Measurements from ENCODE around the gene DAO.

The DAO gene

DNA sequence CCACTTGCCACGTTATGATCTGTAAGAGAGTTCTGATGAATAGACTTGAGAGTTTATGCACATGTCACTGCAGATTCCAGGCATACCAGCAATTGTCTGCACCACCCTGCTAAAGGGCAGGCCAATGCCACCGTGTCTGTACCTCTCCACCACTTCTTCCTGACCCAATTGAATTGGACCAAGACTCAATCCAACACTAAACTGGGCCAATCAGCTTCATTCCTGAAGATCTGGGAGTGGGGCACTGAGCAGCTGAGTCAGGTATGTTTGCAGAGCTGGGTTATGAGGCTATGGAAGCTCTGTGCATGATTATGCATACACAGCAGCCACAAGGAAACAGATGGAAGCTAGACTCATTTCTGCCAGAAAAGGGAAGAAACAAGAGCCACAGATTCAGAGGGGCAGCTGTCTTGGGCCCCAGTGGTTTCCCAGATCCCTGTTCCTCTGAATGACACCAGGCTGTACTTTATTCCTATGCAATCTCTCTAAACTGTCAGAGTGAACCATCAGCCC is 28.0 kb downstream of the DAO start:
- Histone ChIP-seq H3K36me3 (ENCODE audit: insufficient read depth, low read length) (no peaks in the 10 kb centered on the region), H3K9ac (ENCODE audit: low read depth, low read length) (no peak overlapping the region), H3K9me3 (ENCODE audit: control insufficient read depth, insufficient read depth, low read length) (no peaks in the 10 kb centered on the region), H3K4me1 (ENCODE audit: insufficient read depth, low read length) (peaks cover 4% of the 10 kb centered on the region; the same call in 1 of the 2 replicates)

DNA sequence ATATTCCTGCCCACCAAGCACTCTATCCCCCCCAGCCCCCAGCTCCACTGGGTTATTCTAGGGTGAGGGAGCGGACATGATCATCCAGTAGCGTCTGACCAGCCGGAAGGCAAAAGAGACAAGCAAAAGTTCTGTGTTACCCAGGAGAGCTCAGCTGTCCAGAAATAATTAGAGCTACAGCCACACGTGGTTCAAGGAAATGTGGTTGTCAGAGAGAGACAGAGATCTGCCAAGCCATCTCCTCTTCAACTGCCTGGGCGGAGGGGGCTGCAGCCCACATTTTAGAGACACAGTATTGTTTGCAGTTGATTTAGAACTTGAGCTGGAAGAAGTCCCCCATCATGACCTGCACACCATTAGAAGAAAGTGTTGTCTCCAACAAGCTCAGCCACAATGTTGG is 30.4 kb downstream of the DAO start:
- Histone ChIP-seq H3K9ac (ENCODE audit: low read depth, low read length) (no peak overlapping the region), H3K9me3 (ENCODE audit: control insufficient read depth, insufficient read depth, low read length) (no peaks in the 10 kb centered on the region), H3K36me3 (ENCODE audit: insufficient read depth, low read length) (no peaks in the 10 kb centered on the region), H3K4me1 (ENCODE audit: insufficient read depth, low read length) (peaks cover 4% of the 10 kb centered on the region; the same call in 1 of the 2 replicates)

DNA sequence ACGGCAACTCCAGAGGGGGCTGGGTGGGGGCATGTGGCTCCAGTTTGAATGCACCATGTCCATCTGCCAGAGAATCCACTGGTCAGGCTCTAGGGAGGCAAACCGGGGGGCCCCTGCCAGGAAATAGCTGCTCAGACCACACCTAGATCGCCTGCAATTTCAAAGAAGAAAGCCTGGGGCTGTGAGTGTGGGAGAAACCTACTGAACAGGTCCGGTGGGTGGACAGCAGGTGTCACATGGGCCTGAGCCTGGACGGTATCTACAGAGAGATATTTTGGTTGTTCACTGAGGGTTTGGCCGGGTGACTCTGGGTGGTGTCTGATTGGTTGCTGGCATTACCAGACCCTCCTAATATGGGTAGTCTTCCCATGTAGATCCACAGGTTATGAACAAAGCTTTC is 32.0 kb downstream of the DAO start:
- H3K36me3 ChIP-seq (ENCODE audit: insufficient read depth, low read length), result no peaks in the 10 kb centered on the region
- H3K9me3 ChIP-seq (ENCODE audit: control insufficient read depth, insufficient read depth, low read length), result no peaks in the 10 kb centered on the region
- peaks cover 4% of the 10 kb centered on the region; the same call in 1 of the 2 replicates for H3K4me1 ChIP-seq (ENCODE audit: insufficient read depth, low read length)
- no peak overlapping the region for H3K9ac ChIP-seq (ENCODE audit: low read depth, low read length)

DNA sequence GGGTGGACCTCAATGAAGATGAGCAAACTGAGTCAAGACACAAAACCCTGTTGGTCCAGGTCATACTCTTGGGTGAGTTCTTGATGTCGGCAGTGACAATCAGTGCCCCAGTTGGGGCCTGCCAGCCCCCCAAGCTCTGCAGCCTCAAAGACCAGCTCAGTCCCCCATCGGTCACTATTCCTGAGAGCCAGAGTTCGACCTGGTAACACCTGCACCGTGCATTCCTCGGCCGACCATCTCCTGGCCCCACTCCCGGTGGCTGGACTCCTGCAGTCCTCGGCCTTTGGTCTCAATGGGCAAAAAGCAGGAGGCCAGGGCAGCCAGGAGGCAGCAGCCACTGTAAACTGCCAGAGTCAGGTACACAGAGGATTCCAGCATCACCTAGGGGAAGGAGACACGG is 32.5 kb downstream of the DAO start:
- H3K4me1 ChIP-seq (ENCODE audit: insufficient read depth, low read length), result peaks cover 4% of the 10 kb centered on the region; the same call in 1 of the 2 replicates
- no peak overlapping the region for H3K9ac ChIP-seq (ENCODE audit: low read depth, low read length)
- H3K36me3 ChIP-seq (ENCODE audit: insufficient read depth, low read length), result no peaks in the 10 kb centered on the region
- no peaks in the 10 kb centered on the region for H3K9me3 ChIP-seq (ENCODE audit: control insufficient read depth, insufficient read depth, low read length)

DNA sequence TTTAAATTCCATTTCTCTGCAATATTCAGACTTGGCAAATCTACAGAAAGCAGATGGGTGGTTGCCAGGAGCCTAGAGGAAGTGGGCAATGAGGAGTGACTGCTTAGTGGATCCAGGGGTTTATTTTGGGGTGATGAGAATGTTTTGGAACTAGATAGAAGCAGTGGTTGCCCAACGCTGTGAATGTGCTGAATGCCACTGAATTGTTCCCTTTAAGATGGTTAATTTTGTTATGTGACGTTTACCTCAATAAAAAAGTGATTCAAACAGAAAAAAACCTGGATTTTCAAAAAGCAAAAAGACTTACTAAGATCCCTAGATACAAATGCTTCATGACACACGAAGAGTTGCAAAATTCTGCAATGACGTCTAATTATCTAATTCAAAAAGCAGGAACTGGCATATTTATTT is 34.2 kb downstream of the DAO start:
- Histone ChIP-seq H3K4me1 (ENCODE audit: insufficient read depth, low read length) (no peaks in the 10 kb centered on the region), H3K9me3 (ENCODE audit: control insufficient read depth, insufficient read depth, low read length) (no peaks in the 10 kb centered on the region), H3K9ac (ENCODE audit: low read depth, low read length) (no peak overlapping the region), H3K36me3 (ENCODE audit: insufficient read depth, low read length) (no peaks in the 10 kb centered on the region)

DNA sequence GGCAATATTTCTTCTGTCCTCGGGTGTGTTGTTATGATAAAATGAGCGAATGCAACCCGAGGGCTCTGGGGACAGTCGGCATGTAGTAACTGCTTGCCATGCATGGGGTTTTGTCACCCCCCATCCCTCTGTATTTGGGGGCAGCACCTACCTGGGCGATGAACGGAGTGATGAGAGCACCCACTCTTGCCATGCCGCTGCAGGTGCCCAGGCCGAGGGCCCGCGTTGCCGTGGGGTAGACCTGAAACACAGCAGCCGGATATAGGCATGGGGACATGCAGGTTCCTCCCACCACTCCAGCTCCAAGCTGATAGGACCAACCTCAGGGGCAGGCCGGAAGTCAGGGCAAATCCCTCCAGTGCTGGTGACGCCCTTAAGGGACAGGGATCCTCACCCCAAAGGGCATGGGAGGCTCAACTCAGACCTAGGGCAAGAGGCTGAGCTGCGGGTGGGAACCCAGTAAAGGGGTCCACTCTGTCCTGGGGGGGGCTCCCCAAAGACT is 35.8 kb downstream of the DAO start:
- H3K4me1 ChIP-seq (ENCODE audit: insufficient read depth, low read length), result no peaks in the 10 kb centered on the region
- H3K9me3 ChIP-seq (ENCODE audit: control insufficient read depth, insufficient read depth, low read length), result no peaks in the 10 kb centered on the region
- no peak overlapping the region for H3K9ac ChIP-seq (ENCODE audit: low read depth, low read length)
- H3K36me3 ChIP-seq (ENCODE audit: insufficient read depth, low read length), result no peaks in the 10 kb centered on the region

DNA sequence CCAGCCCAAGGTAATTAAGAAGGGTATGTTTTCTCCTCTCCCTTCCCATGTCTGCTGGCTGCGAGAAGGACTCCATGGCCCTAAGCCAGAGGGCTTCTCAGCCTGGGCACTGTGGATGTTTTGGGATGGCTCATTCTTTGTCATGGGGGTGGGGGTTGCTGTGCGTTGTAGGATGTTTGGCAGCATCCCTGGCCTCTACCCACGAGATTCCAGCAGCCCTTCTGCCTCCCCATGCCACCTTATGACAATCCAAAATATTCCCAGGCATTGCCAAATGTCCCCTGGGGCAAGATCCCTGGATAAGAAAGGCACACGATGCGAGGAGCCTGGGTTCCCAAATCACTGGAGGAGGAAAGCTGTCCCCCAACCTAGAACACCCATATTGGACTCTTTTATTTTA is 36.4 kb downstream of the DAO start:
- Histone ChIP-seq H3K36me3 (ENCODE audit: insufficient read depth, low read length) (no peaks in the 10 kb centered on the region), H3K9me3 (ENCODE audit: control insufficient read depth, insufficient read depth, low read length) (no peaks in the 10 kb centered on the region), H3K9ac (ENCODE audit: low read depth, low read length) (no peak overlapping the region)

DNA sequence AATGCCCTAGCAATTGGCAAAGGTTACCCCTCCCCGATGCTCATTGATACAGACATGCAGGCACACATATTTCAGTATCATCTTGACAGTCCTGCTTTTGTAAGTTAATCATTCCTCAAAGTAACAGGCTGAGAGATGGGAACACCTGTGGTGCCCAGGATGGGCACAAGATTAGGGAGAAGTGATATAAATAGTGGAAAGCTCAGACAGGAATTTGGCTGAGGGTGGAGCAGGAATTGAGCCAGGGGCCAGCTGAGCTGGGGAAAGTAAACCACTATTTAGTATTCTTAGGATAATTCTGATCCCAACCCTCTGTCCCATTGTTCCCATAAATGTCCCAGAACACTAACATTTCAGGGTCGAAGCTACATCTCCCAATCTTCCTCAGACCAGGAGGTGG is 38.3 kb downstream of the DAO start:
- H3K9ac ChIP-seq (ENCODE audit: low read depth, low read length), result no peak overlapping the region
- H3K9me3 ChIP-seq (ENCODE audit: control insufficient read depth, insufficient read depth, low read length), result no peaks in the 10 kb centered on the region
- H3K4me1 ChIP-seq (ENCODE audit: insufficient read depth, low read length), result no peaks in the 10 kb centered on the region
- H3K36me3 ChIP-seq (ENCODE audit: insufficient read depth, low read length), result no peaks in the 10 kb centered on the region

More for the DNA sequence above, 36.4 kb downstream of the DAO start:
- H3K4me1 ChIP-seq (ENCODE audit: insufficient read depth, low read length), result no peaks in the 10 kb centered on the region

DNA sequence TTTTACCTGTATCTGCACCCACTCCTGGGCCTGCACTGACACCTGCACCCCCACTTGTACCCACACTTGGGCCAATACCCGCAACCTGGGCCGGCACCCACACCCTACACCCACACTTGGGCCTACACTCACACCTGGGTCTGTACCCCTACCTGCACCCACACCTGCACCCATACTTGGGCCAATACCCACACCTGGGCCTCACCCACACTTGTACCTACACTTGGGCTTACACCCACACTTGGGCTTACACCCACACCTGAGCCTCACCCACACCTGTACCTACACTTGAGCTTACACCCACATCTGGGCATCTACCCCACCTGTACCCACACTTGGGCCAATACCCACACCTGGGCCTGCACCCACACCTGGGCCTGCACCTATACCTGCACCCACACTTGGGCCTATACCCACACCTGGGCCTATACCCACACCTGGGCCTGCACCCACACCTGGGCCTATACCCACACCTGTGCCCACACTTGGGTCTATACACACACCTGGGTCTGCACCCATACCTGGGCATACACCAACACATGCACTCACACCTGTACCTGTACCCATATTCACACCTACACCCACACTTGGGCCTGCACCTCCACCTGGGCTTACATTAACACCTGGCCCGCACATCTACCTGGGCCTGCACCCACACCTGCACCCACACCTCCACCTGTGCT is 39.2 kb downstream of the DAO start:
- Histone ChIP-seq H3K4me1 (ENCODE audit: insufficient read depth, low read length) (no peaks in the 10 kb centered on the region), H3K9ac (ENCODE audit: low read depth, low read length) (no peak overlapping the region), H3K9me3 (ENCODE audit: control insufficient read depth, insufficient read depth, low read length) (no peaks in the 10 kb centered on the region), H3K36me3 (ENCODE audit: insufficient read depth, low read length) (no peaks in the 10 kb centered on the region)

DNA sequence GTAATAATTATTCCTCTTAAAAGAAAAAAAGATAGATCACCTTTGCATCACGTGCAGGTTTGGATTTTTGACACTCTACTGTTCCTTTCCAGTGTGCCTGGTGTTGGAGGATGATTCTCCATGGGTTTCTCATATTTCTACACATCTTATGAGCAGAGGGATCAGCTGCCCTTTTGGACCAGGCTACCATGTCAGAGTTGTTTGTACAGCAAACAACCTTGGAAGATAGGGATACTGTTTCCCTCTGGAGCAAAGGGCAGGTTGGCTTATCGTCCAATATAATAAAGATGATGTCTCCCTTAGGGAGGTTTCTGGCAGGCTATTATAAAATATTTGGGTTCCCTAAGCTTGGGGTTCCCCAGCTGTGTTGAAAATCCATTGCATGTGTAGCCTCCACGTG is 42.1 kb downstream of the DAO start:
- Histone ChIP-seq H3K9me3 (ENCODE audit: control insufficient read depth, insufficient read depth, low read length) (no peaks in the 10 kb centered on the region; the same call in none of the 2 replicates), H3K4me1 (ENCODE audit: insufficient read depth, low read length) (no peaks in the 10 kb centered on the region), H3K9ac (ENCODE audit: low read depth, low read length) (no peak overlapping the region), H3K36me3 (ENCODE audit: insufficient read depth, low read length) (no peaks in the 10 kb centered on the region)

DNA sequence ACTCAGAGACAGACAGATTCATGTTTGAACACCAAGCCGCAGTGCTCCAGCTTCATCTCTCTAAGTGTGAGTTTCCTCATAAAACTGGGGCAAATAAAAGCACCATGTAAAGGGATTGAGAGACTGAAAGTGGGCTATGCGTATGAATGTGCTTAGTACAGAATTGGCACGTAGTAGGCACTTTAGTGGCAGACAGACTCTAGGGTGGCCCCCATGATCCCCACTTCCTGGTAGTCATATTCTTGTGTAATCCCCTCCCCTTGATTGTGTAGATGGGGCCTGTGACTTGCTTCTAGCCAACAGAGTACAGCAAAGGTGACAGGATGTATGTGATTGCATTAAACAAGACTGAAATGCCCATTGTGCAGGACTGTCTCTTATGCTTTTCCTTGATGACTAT is 43.0 kb downstream of the DAO start:
- H3K4me1 ChIP-seq (ENCODE audit: insufficient read depth, low read length), result no peaks in the 10 kb centered on the region

DNA sequence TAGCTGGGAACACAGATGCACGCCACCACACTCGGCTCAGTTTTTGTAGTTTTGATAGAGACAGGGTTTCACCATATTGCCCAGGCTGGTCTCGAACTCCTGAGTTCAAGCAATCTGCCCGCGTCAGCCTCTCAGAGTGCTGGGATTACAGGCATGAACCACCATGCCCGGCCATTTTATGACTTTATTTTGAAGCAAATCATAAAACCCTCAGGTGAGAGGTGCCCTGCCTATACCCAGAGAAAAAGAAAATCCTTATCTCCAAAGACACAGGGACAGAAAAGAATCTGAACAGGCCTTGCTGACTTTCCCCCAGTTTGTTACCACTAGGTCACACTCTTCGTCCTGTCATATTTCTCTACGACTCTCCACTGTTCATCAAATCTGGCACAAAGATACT is 48.8 kb downstream of the DAO start:
- Histone ChIP-seq H3K9ac (ENCODE audit: low read depth, low read length) (no peak overlapping the region), H3K4me1 (ENCODE audit: insufficient read depth, low read length) (peaks cover 7% of the 10 kb centered on the region), H3K9me3 (ENCODE audit: control insufficient read depth, insufficient read depth, low read length) (no peaks in the 10 kb centered on the region; the same call in none of the 2 replicates), H3K36me3 (ENCODE audit: insufficient read depth, low read length) (no peaks in the 10 kb centered on the region)

More for the DNA sequence above, 43.0 kb downstream of the DAO start:
- H3K36me3 ChIP-seq (ENCODE audit: insufficient read depth, low read length), result no peaks in the 10 kb centered on the region
- no peak overlapping the region for H3K9ac ChIP-seq (ENCODE audit: low read depth, low read length)
- H3K9me3 ChIP-seq (ENCODE audit: control insufficient read depth, insufficient read depth, low read length), result no peaks in the 10 kb centered on the region; the same call in none of the 2 replicates

DNA sequence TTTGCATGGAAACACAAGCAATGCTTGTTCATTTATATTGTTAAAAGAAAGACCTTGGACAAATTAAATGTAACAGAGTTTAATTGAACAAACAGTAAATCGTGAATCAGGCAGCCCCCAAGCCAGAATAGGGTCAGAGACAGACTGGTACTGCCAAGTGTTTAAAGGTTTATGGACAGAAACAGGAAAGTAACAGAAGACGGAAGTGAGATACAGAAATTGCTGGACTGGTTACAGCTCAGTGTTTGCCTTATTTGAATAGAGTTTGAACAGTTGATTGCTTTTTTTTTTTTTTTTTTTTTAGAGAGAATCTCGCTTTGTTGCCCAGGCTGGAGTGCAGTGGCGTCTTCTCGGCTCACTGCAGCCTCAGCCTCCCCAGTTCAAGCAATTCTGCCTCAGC is 50.3 kb downstream of the DAO start:
- Histone ChIP-seq H3K36me3 (ENCODE audit: insufficient read depth, low read length) (no peaks in the 10 kb centered on the region), H3K9me3 (ENCODE audit: control insufficient read depth, insufficient read depth, low read length) (no peaks in the 10 kb centered on the region; the same call in none of the 2 replicates), H3K9ac (ENCODE audit: low read depth, low read length) (no peak overlapping the region), H3K4me1 (ENCODE audit: insufficient read depth, low read length) (peaks cover 7% of the 10 kb centered on the region)

DNA sequence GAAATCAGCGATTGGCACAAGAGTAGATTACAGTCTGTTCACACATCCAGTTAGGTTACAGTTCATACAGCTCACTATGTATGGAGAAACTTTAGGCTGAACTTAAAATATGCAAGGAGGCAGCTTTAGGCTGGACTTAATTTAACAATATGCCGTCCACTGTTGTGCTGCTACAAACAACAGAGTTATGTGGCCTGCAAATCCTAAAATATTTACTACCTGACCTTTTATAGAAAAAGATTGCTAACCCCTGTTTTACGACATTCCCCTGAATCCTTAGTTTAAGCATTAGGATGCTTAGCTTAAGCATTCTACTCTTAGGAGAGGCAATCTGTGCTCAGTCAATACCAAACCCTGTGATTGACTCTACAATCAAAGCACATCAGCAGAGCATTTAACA is 50.9 kb downstream of the DAO start:
- H3K9ac ChIP-seq (ENCODE audit: low read depth, low read length), result no peak overlapping the region

DNA sequence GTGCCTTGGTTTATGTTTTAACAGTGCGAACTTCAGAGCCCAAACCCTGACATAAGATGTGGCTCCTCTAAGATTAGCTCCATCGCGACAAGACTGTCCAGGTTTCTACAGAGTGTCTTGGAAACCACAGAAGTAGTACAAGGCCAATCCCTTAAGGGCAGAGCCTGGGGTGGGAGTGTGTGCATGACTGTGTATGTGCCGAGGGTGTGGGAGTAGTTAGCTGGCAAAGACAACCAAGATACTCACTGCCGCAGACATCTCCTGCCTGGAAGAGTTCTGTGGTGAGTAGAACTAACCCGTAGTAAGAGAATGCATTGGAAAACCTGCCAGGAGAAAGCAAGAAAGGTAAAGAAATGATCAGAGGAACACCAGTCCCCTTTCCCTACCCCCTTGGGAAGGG is 54.1 kb downstream of the DAO start:
- Histone ChIP-seq H3K9ac (ENCODE audit: low read depth, low read length) (no peak overlapping the region), H3K36me3 (ENCODE audit: insufficient read depth, low read length) (no peaks in the 10 kb centered on the region), H3K9me3 (ENCODE audit: control insufficient read depth, insufficient read depth, low read length) (no peaks in the 10 kb centered on the region), H3K4me1 (ENCODE audit: insufficient read depth, low read length) (peaks cover 7% of the 10 kb centered on the region)

More for the DNA sequence above, 50.9 kb downstream of the DAO start:
- Histone ChIP-seq H3K4me1 (ENCODE audit: insufficient read depth, low read length) (peaks cover 7% of the 10 kb centered on the region), H3K9me3 (ENCODE audit: control insufficient read depth, insufficient read depth, low read length) (no peaks in the 10 kb centered on the region; the same call in none of the 2 replicates), H3K36me3 (ENCODE audit: insufficient read depth, low read length) (no peaks in the 10 kb centered on the region)

Data from ES-I3 (cell line).